ENCODE measurements around the gene CHTF18. TPM values are rescaled to one million over a fixed set of nuclear protein-coding genes. Genes with fewer than 3 reads are reported as not detected.

Gene CHTF18
- total RNA-seq, 1 experiment from 2014 or later: 120 TPM

GRCh38 chr16:747978-748746 lies 40.3 kb upstream of the CHTF18 start:
- H2BK12ac ChIP-seq (ENCODE audit: insufficient read length, low read depth, low read length): no peak overlapping the region

More at GRCh38 chr16:747978-748746, 40.3 kb upstream of the CHTF18 start:
- Histone ChIP-seq H2AFZ (ENCODE audit: low read length) (no peak overlapping the region), H2BK15ac (ENCODE audit: low read depth, low read length) (no peak overlapping the region), H3K27ac (ENCODE audit: insufficient read length, low read depth, low read length) (no peak overlapping the region), H3K18ac (ENCODE audit: insufficient read length, low read depth, low read length) (no peak overlapping the region), H3K23ac (ENCODE audit: insufficient read length, low read depth, low read length) (no peak overlapping the region), H2BK5ac (ENCODE audit: insufficient read length, low read length) (no peak overlapping the region), H4K20me1 (ENCODE audit: control insufficient read depth, insufficient read depth, insufficient read length) (no peaks in the 10 kb centered on the region), H4K8ac (replicated peaks; ENCODE audit: insufficient read length, low read depth, low read length) (no peak overlapping the region), H4K91ac (ENCODE audit: insufficient read length, low read depth, low read length) (no peak overlapping the region), H3K9ac (ENCODE audit: extremely low read depth, insufficient read length, low read length) (no peak overlapping the region), H3K79me1 (ENCODE audit: insufficient read depth, low read depth, low read length, poor library complexity, severe bottlenecking) (no peaks in the 10 kb centered on the region), H3K4me1 (ENCODE audit: insufficient read depth, low read length) (no peaks in the 10 kb centered on the region), H3K4me2 (ENCODE audit: insufficient read depth, insufficient read length, low read length) (no peak overlapping the region), H3K14ac (ENCODE audit: insufficient read depth, low read length) (no peak overlapping the region), H3K79me2 (ENCODE audit: insufficient read depth, low read length) (no peaks in the 10 kb centered on the region), H2BK20ac (ENCODE audit: low read depth, low read length, poor library complexity, severe bottlenecking) (no peak overlapping the region), H4K5ac (ENCODE audit: insufficient read length, low read depth, low read length) (no peak overlapping the region), H2AK5ac (ENCODE audit: insufficient read length, low read length) (no peak overlapping the region), H3K56ac (ENCODE audit: insufficient read length, low read depth, low read length) (no peak overlapping the region), H3K9me3 (ENCODE audit: control insufficient read depth, low read depth, low read length) (no peaks in the 10 kb centered on the region), H3K27me3 (ENCODE audit: insufficient read depth, low read length) (no peaks in the 10 kb centered on the region), H3K23me2 (ENCODE audit: insufficient read length, low read depth, low read length, poor library complexity, severe bottlenecking) (no peaks in the 10 kb centered on the region), H2BK120ac (ENCODE audit: low read depth, low read length, poor library complexity, severe bottlenecking) (no peak overlapping the region), H3T11ph (ENCODE audit: low read length) (no peak overlapping the region), H3K4ac (ENCODE audit: low read depth, low read length) (no peak overlapping the region)
- no peaks in the 10 kb centered on the region for H3K9me3 Mint-ChIP-seq
- H3K36me3 Mint-ChIP-seq (ENCODE audit: insufficient read depth in 1 of 3, low read depth in 3 of 3): no peaks in the 10 kb centered on the region
- no peak overlapping the region for H3K4me3 Mint-ChIP-seq
- H3K4me1 Mint-ChIP-seq: peaks cover 20 to 31% of the 10 kb centered on the region in 2 experiments
- TF ChIP-seq CTCF (conservative IDR thresholded peaks at IDR 0.05): no peak
- H3K27ac Mint-ChIP-seq: no peak overlapping the region
- no peak for DNase-seq
- H3K27me3 Mint-ChIP-seq (ENCODE audit: low read depth): peaks cover 14% of the 10 kb centered on the region
- WGBS (ENCODE audit: extremely low coverage, insufficient read length, low lambda C conversion rate): no CpG with 5 or more reads among the region's 39 CpGs
